GM19438 (cell line): ENCODE measurements around the gene IKBKE.
A peak's percentile ranks its signal among the peaks of the same experiment; 100 is the strongest.

ENCODE experiments used
- ATAC-seq: cut with Tn5 transposase; IDR thresholded peaks from one replicate; pipeline ENCODE4 v1.9.1; 2021; ENCODE audit warnings: low read depth; ENCODE audit not compliant: unreplicated experiment

Gene IKBKE

GRCh38 chr1:206469933-206470691, at the start of gene IKBKE:
IKBKE (plus strand) TSS chr1:206470476; CDS start chr1:206473228, 2,752 bp downstream.
- peak; percentile 63 for ATAC-seq

- ATAC-seq, result no peak
Observed at GRCh38 chr1:206421616-206422340, 48.5 kb upstream of the IKBKE start.

DNA sequence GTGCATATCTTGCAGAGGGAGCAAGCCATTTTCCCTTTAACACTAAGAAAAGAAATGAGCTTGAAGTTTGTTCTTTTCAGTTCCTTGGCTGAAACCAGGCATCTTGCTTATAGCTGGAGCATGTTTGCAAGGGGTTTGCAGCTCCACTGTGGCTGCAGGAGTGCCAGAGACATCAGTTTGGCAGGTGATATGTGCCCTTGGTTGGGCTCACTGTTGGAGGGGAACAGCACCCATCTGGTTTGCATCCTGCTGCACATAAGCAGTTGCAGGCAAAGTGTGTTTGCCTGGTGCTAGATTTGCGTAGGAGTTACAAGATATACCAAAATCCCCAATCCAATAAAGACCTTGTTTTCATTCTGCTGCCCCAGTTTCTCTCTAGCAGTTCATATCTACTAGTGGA, 47.8 kb upstream of the IKBKE start:
- ATAC-seq, result no peak

DNA sequence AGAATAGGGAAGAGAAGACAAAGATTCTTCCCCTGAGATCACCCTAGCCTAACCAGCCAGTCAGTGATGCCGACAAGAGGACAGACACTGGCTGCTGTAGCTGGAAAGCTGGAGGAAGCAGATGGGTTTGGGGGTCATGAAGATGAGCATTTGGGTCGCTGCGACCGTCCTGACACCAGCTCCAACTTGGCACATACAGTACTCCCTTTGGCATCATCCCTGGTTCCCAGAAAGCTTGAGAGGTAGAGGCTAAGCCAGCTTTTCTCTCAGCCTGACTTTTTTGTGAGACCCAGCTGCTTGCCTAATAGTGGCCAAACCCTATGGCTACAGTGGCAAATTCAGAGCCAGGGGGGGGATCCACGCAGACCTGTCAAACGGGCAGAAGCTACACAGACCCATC, 43.0 kb upstream of the IKBKE start:
- no peak for ATAC-seq

DNA sequence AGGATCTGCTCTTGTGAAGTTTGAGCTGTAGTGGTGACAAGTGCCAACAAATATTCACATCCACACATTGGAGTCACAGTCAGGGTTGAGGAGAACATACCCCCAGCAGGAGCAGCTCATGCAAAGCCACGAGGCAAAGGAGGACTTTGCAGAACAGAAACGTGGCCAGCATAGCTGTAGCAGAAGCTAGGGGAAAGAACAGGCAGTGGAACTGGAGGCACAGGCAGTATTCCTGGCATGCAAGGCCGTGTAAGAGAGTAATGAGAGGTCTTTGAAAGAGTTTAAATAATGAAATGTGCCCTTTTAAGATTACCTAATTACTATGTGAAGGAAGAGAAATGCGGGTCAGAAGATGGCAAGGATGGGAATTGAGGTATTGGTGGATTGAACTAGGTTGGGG, 40.9 kb upstream of the IKBKE start:
- ATAC-seq, result no peak

GRCh38 chr1:206430031-206430983, 40.0 kb upstream of the IKBKE start:
- peak; percentile 98 for ATAC-seq

GRCh38 chr1:206435445-206435844, 34.8 kb upstream of the IKBKE start:
- no peak for ATAC-seq

GRCh38 chr1:206438554-206438953, 31.7 kb upstream of the IKBKE start:
- no peak for ATAC-seq

- no peak for ATAC-seq
Observed at GRCh38 chr1:206439205-206439604, 31.1 kb upstream of the IKBKE start.

- no peak for ATAC-seq
Observed at GRCh38 chr1:206441336-206441967, 28.8 kb upstream of the IKBKE start.

GRCh38 chr1:206442101-206442500, 28.2 kb upstream of the IKBKE start:
- ATAC-seq, result no peak

- no peak for ATAC-seq
Observed at GRCh38 chr1:206445116-206445515, 25.2 kb upstream of the IKBKE start.

GRCh38 chr1:206445911-206446356, 24.3 kb upstream of the IKBKE start:
- ATAC-seq, result no peak

DNA sequence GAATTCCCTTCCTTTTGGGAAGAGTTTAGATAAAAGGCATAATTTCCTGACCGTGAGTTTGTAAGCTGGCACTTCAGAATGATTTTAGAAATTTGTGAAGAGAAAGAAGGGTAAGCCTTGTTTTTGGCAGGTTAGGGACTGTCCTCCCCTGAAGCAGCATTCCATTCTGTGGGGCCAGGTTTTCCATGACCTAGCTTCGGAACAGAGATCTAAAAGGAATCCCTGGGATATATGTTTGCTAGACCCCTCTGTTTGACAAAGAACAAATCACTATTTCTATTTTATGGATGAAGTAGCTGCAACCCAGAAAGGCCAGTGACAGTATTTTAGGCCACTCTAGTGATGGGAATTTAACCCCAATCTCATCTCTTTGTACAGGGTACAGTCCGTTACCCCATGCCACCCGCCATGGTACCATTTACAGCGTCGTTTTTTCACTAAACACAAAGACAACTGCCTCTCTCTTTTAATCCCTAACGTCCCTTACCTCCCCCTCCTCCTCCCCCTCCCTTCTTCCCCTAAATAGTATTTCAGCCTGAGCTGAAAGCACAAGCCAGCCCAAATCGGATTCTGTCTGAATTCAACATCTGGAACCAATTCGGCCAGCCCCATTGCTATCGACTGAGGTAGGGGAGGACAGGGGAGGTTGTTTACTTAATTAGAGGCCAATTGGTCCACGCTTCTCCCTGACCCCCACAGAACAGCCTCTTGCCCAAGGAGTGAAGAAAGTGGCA, 23.4 kb upstream of the IKBKE start:
- no peak for ATAC-seq

DNA sequence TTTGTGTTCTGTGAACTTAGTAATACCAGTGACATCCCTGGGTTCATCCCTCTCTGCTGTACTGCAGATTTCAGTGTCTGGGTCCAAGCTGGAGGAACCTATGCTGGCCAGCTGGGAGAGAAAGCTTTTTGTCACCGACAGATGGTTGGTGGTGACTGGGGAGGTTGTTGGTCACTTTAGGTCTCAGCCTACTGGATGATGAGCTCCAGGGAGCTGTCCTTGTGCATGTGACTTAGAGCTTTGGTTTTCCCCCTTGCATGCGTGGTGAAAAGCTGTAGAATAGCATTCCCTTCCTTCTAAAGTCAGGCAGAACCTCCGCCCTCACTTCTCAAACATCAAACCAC, 22.9 kb upstream of the IKBKE start:
- no peak for ATAC-seq

- no peak for ATAC-seq
Observed at GRCh38 chr1:206447792-206448191, 22.5 kb upstream of the IKBKE start.

- no peak for ATAC-seq
Observed at GRCh38 chr1:206448471-206448870, 21.8 kb upstream of the IKBKE start.

- no peak for ATAC-seq
Observed at GRCh38 chr1:206449565-206449964, 20.7 kb upstream of the IKBKE start.

DNA sequence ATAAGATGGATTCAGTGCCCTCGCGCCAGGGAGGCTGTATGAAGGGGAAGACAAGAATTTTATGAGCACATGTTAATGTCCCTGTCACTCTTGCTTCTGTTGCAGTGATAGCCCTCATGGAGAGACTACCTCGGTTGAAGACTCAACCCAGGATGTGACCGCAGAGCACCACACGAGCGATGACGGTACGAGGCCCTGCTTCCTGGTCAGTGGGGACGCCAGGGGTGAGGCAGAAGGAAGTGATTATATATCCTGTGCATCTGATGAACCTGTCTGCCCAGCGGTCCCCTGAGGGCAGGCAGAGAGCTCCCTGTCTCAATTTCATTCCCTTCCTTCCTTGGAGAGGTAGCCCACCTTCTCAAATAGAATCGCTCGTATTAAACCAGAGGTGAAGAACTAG, 20.0 kb upstream of the IKBKE start:
- no peak for ATAC-seq

- no peak for ATAC-seq
Observed at GRCh38 chr1:206451134-206451686, 19.1 kb upstream of the IKBKE start.
